ENCODE measurements around the gene LAYN.

The LAYN gene

DNA sequence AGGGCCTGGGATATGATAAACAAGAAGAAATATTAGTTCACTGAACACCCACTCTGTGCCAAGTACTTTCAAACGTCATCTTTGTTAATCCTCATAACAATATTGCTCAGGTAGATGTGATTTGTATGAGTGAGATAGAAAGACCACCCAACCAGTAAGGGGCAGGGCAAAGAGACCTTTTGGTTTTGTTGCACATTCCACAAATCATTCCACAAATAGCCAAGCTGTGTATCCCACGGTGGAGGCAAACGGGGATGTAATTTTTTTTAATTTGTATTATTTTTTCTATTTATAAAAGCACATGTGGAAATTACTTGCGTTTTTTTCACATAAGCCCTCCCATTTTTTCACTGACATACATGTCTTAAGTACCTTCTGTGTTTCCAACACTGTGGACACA, 29.0 kb downstream of the LAYN start:
- TF ChIP-seq GLIS3 (CRISPR knock-in tag; IDR thresholded peaks at IDR 0.05): no peak
- TF ChIP-seq CSDC2 (CRISPR knock-in tag; IDR thresholded peaks at IDR 0.05): no peak
- TF ChIP-seq TCF4 (CRISPR knock-in tag; IDR thresholded peaks at IDR 0.05; ENCODE audit: borderline replicate concordance): no peak
- no peak for TF ChIP-seq ZNF70 (CRISPR knock-in tag; IDR thresholded peaks at IDR 0.05)
- no peak for TF ChIP-seq ZNF8 (CRISPR knock-in tag; IDR thresholded peaks at IDR 0.05)
- TF ChIP-seq PPARA (CRISPR knock-in tag; IDR thresholded peaks at IDR 0.05; ENCODE audit: borderline replicate concordance): no peak
- TF ChIP-seq ZFP30 (CRISPR knock-in tag; IDR thresholded peaks at IDR 0.05): no peak
- TF ChIP-seq TOX (CRISPR knock-in tag; IDR thresholded peaks at IDR 0.05; ENCODE audit: borderline replicate concordance): no peak
- TF ChIP-seq, protein P1, sequence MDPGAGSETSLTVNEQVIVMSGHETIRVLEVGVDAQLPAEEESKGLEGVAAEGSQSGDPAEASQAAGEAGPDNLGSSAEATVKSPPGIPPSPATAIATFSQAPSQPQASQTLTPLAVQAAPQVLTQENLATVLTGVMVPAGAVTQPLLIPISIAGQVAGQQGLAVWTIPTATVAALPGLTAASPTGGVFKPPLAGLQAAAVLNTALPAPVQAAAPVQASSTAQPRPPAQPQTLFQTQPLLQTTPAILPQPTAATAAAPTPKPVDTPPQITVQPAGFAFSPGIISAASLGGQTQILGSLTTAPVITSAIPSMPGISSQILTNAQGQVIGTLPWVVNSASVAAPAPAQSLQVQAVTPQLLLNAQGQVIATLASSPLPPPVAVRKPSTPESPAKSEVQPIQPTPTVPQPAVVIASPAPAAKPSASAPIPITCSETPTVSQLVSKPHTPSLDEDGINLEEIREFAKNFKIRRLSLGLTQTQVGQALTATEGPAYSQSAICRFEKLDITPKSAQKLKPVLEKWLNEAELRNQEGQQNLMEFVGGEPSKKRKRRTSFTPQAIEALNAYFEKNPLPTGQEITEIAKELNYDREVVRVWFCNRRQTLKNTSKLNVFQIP (CRISPR knock-in tag; IDR thresholded peaks at IDR 0.05; ENCODE audit: borderline replicate concordance, low read depth): no peak
- TF ChIP-seq SNAI2 (CRISPR knock-in tag; IDR thresholded peaks at IDR 0.05): no peak
- TF ChIP-seq, protein P2, sequence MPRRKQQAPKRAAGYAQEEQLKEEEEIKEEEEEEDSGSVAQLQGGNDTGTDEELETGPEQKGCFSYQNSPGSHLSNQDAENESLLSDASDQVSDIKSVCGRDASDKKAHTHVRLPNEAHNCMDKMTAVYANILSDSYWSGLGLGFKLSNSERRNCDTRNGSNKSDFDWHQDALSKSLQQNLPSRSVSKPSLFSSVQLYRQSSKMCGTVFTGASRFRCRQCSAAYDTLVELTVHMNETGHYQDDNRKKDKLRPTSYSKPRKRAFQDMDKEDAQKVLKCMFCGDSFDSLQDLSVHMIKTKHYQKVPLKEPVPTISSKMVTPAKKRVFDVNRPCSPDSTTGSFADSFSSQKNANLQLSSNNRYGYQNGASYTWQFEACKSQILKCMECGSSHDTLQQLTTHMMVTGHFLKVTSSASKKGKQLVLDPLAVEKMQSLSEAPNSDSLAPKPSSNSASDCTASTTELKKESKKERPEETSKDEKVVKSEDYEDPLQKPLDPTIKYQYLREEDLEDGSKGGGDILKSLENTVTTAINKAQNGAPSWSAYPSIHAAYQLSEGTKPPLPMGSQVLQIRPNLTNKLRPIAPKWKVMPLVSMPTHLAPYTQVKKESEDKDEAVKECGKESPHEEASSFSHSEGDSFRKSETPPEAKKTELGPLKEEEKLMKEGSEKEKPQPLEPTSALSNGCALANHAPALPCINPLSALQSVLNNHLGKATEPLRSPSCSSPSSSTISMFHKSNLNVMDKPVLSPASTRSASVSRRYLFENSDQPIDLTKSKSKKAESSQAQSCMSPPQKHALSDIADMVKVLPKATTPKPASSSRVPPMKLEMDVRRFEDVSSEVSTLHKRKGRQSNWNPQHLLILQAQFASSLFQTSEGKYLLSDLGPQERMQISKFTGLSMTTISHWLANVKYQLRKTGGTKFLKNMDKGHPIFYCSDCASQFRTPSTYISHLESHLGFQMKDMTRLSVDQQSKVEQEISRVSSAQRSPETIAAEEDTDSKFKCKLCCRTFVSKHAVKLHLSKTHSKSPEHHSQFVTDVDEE (CRISPR knock-in tag; IDR thresholded peaks at IDR 0.05): no peak
- TF ChIP-seq BACH2 (CRISPR knock-in tag; IDR thresholded peaks at IDR 0.05; ENCODE audit: borderline replicate concordance): no peak
- ATAC-seq: no peak

DNA sequence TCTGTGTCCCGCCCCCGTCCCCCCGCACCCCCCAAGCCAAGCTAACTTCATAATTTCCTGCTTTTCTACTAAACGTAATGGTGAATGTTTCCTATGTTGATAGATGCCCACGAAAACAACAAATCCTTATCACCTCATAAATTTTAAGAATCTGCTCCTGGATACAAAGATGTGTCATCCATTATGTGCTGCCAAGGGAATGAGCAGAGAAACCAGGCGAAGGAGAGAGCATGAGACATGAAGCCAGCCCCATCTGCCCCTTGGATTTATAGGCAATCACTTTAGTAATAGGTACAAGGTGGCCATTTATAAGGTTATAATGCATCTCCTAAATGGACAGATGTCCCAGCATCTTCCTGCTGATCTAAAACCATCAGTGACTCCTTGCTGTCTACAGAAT, 30.3 kb downstream of the LAYN start:
- TF ChIP-seq RARB (CRISPR knock-in tag; IDR thresholded peaks at IDR 0.05): no peak
- TF ChIP-seq SNAI2 (CRISPR knock-in tag; IDR thresholded peaks at IDR 0.05): no peak
- TF ChIP-seq ZNF8 (CRISPR knock-in tag; IDR thresholded peaks at IDR 0.05): no peak
- TF ChIP-seq, protein P3, sequence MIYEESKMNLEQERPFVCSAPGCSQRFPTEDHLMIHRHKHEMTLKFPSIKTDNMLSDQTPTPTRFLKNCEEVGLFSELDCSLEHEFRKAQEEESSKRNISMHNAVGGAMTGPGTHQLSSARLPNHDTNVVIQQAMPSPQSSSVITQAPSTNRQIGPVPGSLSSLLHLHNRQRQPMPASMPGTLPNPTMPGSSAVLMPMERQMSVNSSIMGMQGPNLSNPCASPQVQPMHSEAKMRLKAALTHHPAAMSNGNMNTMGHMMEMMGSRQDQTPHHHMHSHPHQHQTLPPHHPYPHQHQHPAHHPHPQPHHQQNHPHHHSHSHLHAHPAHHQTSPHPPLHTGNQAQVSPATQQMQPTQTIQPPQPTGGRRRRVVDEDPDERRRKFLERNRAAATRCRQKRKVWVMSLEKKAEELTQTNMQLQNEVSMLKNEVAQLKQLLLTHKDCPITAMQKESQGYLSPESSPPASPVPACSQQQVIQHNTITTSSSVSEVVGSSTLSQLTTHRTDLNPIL (CRISPR knock-in tag; IDR thresholded peaks at IDR 0.05; ENCODE audit: low read depth): no peak
- TF ChIP-seq, protein P4, sequence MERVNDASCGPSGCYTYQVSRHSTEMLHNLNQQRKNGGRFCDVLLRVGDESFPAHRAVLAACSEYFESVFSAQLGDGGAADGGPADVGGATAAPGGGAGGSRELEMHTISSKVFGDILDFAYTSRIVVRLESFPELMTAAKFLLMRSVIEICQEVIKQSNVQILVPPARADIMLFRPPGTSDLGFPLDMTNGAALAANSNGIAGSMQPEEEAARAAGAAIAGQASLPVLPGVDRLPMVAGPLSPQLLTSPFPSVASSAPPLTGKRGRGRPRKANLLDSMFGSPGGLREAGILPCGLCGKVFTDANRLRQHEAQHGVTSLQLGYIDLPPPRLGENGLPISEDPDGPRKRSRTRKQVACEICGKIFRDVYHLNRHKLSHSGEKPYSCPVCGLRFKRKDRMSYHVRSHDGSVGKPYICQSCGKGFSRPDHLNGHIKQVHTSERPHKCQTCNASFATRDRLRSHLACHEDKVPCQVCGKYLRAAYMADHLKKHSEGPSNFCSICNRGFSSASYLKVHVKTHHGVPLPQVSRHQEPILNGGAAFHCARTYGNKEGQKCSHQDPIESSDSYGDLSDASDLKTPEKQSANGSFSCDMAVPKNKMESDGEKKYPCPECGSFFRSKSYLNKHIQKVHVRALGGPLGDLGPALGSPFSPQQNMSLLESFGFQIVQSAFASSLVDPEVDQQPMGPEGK (CRISPR knock-in tag; IDR thresholded peaks at IDR 0.05; ENCODE audit: borderline replicate concordance): no peak
- TF ChIP-seq ZNF70 (CRISPR knock-in tag; IDR thresholded peaks at IDR 0.05): no peak
- no peak for ATAC-seq

DNA sequence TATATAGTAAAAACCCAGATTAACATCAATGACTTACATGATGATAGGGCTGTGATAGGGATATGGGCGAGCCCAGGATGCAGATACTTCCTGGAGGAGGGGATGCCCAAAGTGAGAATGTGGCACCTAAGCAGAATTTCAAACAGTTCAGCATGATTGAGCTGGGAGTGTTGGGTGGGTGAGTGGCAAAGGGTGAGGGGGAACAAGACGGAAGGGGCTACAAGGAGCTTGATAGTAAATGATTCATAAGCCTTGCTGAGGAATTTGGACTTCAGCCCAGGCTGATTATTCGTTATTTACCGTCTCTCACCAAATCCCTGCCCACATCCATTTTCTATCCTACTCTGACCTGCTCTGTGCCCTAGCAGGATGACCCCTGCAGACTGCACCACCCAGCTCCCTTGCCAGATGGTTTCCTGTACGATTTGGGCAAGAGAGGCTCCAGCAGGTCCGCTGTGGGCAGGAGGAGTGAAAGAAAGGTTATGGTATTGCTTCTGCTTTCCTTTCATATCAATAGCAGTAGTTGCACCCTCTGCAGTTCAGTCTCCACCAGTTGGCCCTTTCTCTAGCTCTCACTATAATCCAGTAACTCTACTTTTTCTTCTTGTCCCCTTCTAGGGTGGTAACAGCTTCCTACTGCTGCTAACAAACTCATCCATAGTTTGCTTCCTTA, 31.4 kb downstream of the LAYN start:
- TF ChIP-seq, protein P3 (CRISPR knock-in tag; IDR thresholded peaks at IDR 0.05; ENCODE audit: low read depth): no peak
- TF ChIP-seq ZNF70 (CRISPR knock-in tag; IDR thresholded peaks at IDR 0.05): no peak
- no peak for TF ChIP-seq OSR1 (CRISPR knock-in tag; IDR thresholded peaks at IDR 0.05)
- TF ChIP-seq, protein P2 (CRISPR knock-in tag; IDR thresholded peaks at IDR 0.05): no peak
- TF ChIP-seq BACH2 (CRISPR knock-in tag; IDR thresholded peaks at IDR 0.05; ENCODE audit: borderline replicate concordance): no peak
- no peak for TF ChIP-seq ISL1 (CRISPR knock-in tag; IDR thresholded peaks at IDR 0.05)
- no peak for TF ChIP-seq RARB (CRISPR knock-in tag; IDR thresholded peaks at IDR 0.05)
- no peak for TF ChIP-seq ZFP3 (CRISPR knock-in tag; IDR thresholded peaks at IDR 0.05)
- TF ChIP-seq GLIS3 (CRISPR knock-in tag; IDR thresholded peaks at IDR 0.05): no peak
- peak; percentile 11 for ATAC-seq
